G401 (cell line): Measurements from ENCODE around the gene CASP8AP2. TPM values are rescaled to one million over a fixed set of nuclear protein-coding genes. Genes with fewer than 3 reads are reported as not detected.
"Not testable (repeated sequence)": the region's sequence is repeated elsewhere in the genome, so short reads cannot be mapped to it uniquely, and the experiment has no call there.

ENCODE experiments used
- DNase-seq: peaks from one replicate; pipeline ENCODE4 v3.0.0-alpha.2; 2015; ENCODE audit warnings: low spot score
- in situ Hi-C: cut with HindIII; loops from 2 replicates; pipeline ENCODE4 v1.10.0; 2016; ENCODE audit warnings: low sequenced_read_pairs, mixed read lengths
- total RNA-seq: library from RNA; depleted of rRNA; stranded (reverse); fragments of >200 nt; shearing (Covaris generic); gene quantifications from 2 replicates; pipeline ENCODE4 v1.2.3, GENCODE V29; 2014; rRNA removed

CASP8AP2 gene
- total RNA-seq, result 9.9 and 19.2 TPM in 2 replicates

- DNase-seq, result peak; percentile 100
- in situ Hi-C loops, result no loop called here
These were observed at the start of gene CASP8AP2 for GRCh38 chr6:89829472-89830169. Gene CASP8AP2, plus strand, starts transcription at chr6:89829880.

- no peak for DNase-seq
- in situ Hi-C loops, result no loop called here
These were observed 48.3 kb upstream of the CASP8AP2 start for GRCh38 chr6:89781070-89782034.

GRCh38 chr6:89782222-89782621, 47.5 kb upstream of the CASP8AP2 start:
- no peak for DNase-seq
- in situ Hi-C loops, result no loop called here

DNA sequence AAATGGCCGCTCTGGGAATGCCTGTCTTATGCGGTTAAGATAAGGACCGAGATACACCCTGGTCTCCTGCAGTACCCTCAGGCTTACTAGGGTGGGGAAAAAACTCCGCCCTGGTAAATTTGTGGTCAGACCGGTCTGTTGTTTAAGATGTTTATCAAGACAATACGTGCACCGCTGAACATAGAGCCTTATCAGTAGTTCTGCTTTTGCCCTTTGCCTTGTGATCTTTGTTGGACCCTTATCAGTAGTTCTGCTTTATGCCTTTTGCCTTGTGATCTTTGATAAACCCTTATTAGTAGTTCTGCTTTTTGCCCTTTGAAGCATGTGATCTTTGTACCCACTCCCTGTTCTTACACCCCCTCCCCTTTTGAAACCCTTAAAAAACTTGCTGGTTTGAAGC, 46.4 kb upstream of the CASP8AP2 start:
- DNase-seq, in situ Hi-C loops: not testable (repeated sequence)

- no peak for DNase-seq
- in situ Hi-C loops, result no loop called here
These were observed 44.8 kb upstream of the CASP8AP2 start for GRCh38 chr6:89784838-89785237.

DNA sequence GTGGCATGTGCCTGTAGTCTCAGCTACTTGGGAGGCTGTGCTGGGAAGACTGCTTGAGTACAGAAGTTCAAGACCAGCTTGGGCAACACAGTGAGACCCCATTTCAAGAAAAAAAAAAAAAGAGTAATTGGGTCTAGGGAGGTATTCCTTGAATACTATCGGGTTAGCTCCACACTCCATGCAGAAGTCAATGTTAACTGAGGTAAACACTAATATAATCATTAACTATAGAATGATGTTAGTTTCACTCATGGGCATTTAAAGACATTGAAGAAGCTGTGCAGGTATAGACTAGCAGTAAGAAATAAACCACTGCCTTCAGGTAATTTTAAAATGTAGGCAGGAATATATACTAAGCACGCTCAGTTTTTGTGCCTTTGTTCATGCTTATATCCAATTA, 42.7 kb upstream of the CASP8AP2 start:
- no peak for DNase-seq
- in situ Hi-C loops, result no loop called here

DNA sequence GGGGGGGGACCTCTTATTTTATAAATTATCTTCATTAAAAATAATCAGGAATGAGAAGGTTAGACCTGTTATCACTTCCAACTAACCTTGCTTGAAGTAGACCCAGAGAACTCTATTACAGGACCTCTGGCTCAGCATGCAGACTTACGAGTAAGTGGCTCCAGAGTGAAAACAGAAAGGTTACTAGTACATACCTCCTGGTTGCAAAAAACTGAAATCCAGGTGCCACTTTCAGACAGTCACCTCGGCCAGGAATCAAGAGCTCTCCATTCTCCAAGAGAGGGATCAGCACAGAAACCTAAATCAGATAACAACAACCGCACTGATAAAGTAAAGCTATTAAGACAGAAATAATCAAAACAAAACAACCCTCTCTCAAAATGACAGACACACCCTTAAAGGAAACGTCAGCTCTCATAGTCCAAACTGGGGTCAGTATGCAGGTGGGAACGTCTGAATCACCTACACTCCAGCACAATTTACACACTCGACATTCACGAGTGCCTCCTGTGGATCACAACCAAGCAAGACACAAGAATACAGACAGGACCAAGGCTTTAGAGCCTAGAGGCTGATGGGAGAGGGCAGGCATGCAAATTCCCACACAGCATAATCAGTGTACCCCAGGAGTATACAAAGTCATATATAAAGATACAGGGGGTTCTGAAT, 41.9 kb upstream of the CASP8AP2 start:
- in situ Hi-C loops, result no loop called here
- no peak for DNase-seq

- DNase-seq, result no peak
- in situ Hi-C loops, result no loop called here
These were observed 39.7 kb upstream of the CASP8AP2 start for GRCh38 chr6:89789980-89790379.

- in situ Hi-C loops, result no loop called here
- no peak for DNase-seq
These were observed 39.3 kb upstream of the CASP8AP2 start for GRCh38 chr6:89790403-89790802.

- peak; percentile 22 for DNase-seq
- in situ Hi-C loops, result no loop called here
These were observed 36.8 kb upstream of the CASP8AP2 start for GRCh38 chr6:89792881-89793280.

DNA sequence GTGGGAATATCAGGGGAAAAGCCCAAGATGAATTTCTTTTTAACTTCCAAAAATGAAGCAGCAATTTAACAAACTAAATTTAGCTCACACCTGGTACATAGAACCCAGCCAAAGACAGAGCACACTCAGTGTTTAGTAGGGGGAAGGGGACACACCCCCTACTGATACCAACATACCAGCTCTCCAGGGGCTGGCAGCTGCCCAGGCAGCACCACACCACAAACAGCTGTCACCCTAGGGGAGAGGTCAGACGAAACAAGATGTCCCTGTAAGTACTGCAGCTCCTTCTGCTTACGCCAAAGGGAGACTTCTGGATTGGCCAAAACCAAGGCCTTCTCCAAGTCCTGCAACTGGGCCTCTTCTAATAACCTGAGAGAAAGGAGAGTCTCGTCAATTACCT, 36.1 kb upstream of the CASP8AP2 start:
- in situ Hi-C loops, result no loop called here
- DNase-seq, result no peak

DNA sequence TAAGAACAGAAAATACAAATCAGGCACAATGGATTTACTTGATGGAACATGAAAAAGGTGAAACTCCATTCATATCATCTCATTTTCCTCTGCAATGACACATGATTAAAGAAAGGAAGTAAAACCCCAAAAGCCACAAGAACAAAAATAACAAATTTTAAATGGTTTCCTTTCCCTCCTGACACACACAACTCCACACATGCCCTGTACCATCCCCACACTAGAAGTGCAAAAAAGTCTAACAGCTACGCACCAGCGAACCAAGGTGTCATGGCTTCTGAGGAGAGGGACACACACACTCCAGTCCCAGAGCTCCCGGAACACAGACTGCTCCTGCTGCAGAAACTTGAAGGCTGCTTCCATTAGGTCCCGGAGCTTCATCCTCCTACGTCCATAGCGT, 35.4 kb upstream of the CASP8AP2 start:
- in situ Hi-C loops, result no loop called here
- no peak for DNase-seq

DNA sequence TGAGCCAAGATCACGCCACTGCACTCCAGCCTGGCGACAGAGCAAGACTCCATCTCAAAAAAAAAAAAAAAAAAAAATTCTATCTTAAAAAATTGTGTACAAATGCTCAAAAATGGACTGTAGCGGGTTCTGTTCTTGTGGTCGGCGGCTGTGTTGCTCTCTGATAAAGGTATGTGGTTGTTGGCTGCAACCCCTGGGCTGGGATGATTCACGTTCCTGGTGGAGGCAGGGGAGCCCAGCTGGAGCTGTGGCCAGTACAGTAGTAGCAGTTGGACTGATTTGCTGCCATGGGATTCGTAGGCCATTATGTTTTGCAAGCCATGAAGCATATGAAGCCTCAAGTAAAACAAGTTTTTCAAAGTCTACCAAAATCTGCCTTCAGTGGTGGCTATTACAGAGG, 32.4 kb upstream of the CASP8AP2 start:
- DNase-seq, result no peak
- in situ Hi-C loops, result no loop called here

DNA sequence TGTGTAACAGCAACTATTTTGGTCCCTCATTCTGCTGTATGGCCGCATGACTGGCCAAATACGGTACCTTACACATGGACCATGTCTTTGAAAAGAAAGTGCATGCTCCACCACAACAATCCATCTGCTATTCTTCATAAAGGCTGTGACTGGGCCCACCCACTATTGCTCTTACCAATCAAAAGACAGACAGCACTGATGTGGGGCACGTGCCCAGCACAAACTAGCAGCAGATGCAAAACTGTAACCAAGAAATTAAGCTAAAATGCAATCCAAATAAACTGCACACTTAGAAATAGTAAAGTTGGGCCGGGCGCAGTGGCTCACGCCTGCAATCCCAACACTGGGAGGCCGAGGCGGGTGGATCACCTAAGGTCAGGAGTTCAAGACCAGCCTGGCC, 30.6 kb upstream of the CASP8AP2 start:
- no peak for DNase-seq
- in situ Hi-C loops, result no loop called here

GRCh38 chr6:89799756-89800155, 29.9 kb upstream of the CASP8AP2 start:
- DNase-seq, result no peak
- in situ Hi-C loops, result no loop called here

DNA sequence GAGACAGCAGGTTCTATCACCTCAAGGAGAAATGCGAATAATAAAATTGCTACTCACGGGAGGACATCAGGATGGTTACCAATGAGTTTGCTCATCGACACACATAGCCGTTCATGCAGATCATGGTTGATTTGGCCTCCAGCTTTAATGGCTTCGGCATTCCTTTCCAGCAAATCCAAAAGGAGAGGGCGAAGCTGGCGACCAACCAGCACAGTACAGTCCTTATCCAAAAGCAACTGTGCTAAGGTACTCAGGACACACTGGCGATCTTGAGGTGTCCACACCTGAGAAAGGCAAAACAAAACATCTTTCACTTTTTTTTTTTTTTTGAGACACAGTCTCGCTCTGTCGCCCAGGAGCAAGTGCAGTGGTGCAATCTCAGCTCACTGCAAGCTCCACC, 26.4 kb upstream of the CASP8AP2 start:
- in situ Hi-C loops, result no loop called here
- no peak for DNase-seq

DNA sequence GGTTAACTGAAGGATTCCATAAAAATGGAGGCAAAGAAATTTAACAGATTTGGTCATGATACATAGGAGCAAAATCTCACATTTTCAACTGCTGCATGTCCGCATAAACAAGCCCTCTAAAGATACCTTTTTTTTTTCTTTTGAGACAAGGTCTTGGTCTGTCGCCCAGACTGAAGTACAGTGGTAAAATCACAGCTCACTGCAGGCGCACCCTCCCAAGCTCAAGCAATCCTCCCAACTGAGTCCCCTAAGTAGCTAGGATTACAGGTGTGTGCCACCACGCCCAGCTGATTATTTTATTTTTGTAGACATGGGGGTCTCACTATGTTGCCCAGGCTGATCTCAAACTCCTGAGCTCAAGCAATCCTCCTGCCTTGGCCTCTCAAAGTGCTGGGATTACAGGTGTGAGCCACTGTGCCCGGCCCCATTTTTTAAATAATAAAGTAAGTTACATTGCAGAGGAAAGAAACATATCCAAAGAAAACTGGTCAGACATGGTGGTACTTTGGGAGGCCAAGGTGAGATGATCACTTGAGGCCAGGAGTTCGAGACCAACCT, 23.8 kb upstream of the CASP8AP2 start:
- DNase-seq, result peak; percentile 7
- in situ Hi-C loops, result no loop called here

DNA sequence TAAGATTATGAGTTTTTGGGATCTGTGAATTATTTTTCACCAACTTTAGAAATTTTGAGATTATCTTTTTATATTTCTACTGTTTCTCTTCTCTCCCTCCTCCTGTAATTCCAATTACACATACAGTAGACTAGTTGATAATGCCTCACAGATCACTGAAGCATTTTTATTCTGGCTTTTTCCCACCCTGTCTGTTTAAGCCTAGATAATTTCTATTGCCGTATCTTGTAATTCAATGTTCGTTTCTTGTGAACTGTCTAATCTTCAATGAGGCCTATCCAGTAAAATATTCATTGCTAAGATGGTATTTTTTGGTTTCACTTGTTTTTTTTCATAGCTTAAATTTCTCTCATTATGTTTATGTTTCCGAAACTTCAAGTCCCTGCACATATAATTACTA, 22.1 kb upstream of the CASP8AP2 start:
- DNase-seq, result no peak
- in situ Hi-C loops, result no loop called here

- in situ Hi-C loops, result not testable (repeated sequence)
These were observed 16.3 kb upstream of the CASP8AP2 start for GRCh38 chr6:89813422-89813821.

GRCh38 chr6:89817481-89817880, 12.2 kb upstream of the CASP8AP2 start:
- DNase-seq, result no peak
- in situ Hi-C loops, result no loop called here

More at GRCh38 chr6:89813422-89813821, 16.3 kb upstream of the CASP8AP2 start:
- DNase-seq, result not testable (repeated sequence)
